ENCODE data around the gene DRD3. TPM values are rescaled to one million over a fixed set of nuclear protein-coding genes. Genes with fewer than 3 reads are reported as not detected.

The DRD3 gene
- total and polyA plus RNA-seq, 2 of the 8 experiments (the other 6 are each of a cell fraction or from before 2014, with no cell fraction given) = 0.32 to 1.3 TPM

DNA sequence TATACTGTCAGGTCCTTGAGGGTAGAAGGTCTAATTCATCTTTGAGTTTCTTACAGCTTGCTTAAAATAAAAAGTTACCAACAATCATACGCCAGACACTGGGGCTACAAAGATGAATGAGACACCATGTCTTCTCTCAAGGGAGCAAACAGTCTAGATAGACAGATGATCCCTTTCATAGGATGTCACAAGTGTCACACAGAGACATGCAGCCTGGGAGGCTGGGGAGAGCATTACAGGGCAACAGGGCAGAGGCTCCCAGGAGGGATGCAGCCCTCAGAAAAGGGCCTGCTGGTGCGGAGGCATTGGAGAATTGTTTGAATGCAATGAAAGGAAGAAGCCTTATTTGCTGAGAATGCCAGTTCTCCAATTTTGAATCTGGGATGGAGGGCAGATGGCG lies 39.0 kb downstream of the DRD3 start (continued):
- TF ChIP-seq HDAC6 (IDR thresholded peaks at IDR 0.05; ENCODE audit: low read depth, low read length) = no peak
- no peak for TF ChIP-seq RXRA (IDR thresholded peaks at IDR 0.05; ENCODE audit: insufficient read depth, low read depth, low read length)
- TF ChIP-seq, protein P1, sequence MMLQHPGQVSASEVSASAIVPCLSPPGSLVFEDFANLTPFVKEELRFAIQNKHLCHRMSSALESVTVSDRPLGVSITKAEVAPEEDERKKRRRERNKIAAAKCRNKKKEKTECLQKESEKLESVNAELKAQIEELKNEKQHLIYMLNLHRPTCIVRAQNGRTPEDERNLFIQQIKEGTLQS (IDR thresholded peaks at IDR 0.05; ENCODE audit: insufficient read depth, low read depth, low read length) = no peak
- TF ChIP-seq, protein P2, sequence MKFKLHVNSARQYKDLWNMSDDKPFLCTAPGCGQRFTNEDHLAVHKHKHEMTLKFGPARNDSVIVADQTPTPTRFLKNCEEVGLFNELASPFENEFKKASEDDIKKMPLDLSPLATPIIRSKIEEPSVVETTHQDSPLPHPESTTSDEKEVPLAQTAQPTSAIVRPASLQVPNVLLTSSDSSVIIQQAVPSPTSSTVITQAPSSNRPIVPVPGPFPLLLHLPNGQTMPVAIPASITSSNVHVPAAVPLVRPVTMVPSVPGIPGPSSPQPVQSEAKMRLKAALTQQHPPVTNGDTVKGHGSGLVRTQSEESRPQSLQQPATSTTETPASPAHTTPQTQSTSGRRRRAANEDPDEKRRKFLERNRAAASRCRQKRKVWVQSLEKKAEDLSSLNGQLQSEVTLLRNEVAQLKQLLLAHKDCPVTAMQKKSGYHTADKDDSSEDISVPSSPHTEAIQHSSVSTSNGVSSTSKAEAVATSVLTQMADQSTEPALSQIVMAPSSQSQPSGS (IDR thresholded peaks at IDR 0.05; ENCODE audit: low read length) = no peak
- TF ChIP-seq SUZ12 (IDR thresholded peaks at IDR 0.05; ENCODE audit: low read length) = no peak
- no peak for TF ChIP-seq TBP (IDR thresholded peaks at IDR 0.05; ENCODE audit: low read depth, low read length)
